ENCODE measurements around the gene PLPPR1. TPM values are rescaled to one million over a fixed set of nuclear protein-coding genes. Genes with fewer than 3 reads are reported as not detected.
A peak's percentile ranks its signal among the peaks of the same experiment; 100 is the strongest.

Gene PLPPR1
- total and polyA plus RNA-seq, 2 experiments from 2014 or later = 1.3 to 3.7 TPM

- TF ChIP-seq ZNF462 (CRISPR knock-in tag; IDR thresholded peaks at IDR 0.05) = no peak
Measured at GRCh38 chr9:101027236-101027635, 1.3 kb upstream of the PLPPR1 start.

GRCh38 chr9:101027733-101028345 is 688 bp upstream of the PLPPR1 start:
- H3K27me3 ChIP-seq (ENCODE audit: insufficient read depth) = peaks cover 70% of the 10 kb centered on the region
- no peak for TF ChIP-seq REST (IDR thresholded peaks at IDR 0.05; ENCODE audit: unreplicated experiment)
- no peak for TF ChIP-seq POLR2AphosphoS5 (IDR thresholded peaks at IDR 0.05; ENCODE audit: low read depth)
- no peak for TF ChIP-seq ETS1 (IDR thresholded peaks at IDR 0.05)
- TF ChIP-seq EZH2 (IDR thresholded peaks at IDR 0.05; ENCODE audit: low read depth, unreplicated experiment) = no peak
- TF ChIP-seq CTCF (conservative IDR thresholded peaks at IDR 0.05; ENCODE audit: low read depth in 2 of 2) = no peak
- no peak for TF ChIP-seq NANOG (IDR thresholded peaks at IDR 0.05; ENCODE audit: borderline replicate concordance)
- TF ChIP-seq EZH2phosphoT487 (IDR thresholded peaks at IDR 0.05; ENCODE audit: unreplicated experiment) = no peak

More at GRCh38 chr9:101027236-101027635, 1.3 kb upstream of the PLPPR1 start:
- H3K4me1 ChIP-seq (ENCODE audit: insufficient read depth) = peaks cover 25% of the 10 kb centered on the region
- Mint-ChIP-seq H3K4me1 (peaks cover 23% of the 10 kb centered on the region), H3K4me3 (peak overlapping the region; percentile 84; the same call in 2 of the 3 replicates), H3K9me3 (no peaks in the 10 kb centered on the region; the same call in 2 of the 3 replicates), H3K36me3 (ENCODE audit: low read depth) (no peaks in the 10 kb centered on the region), H3K27me3 (ENCODE audit: insufficient read depth, low read depth, poor library complexity) (peaks cover 36% of the 10 kb centered on the region), H3K27ac (no peak overlapping the region)
- no peaks in the 10 kb centered on the region; the same call in 1 of the 2 replicates for H4K20me1 ChIP-seq (replicated peaks; ENCODE audit: insufficient read depth)
- H3K4me2 ChIP-seq = 0 out of 2 replicates have a peak overlapping the region, but pooled peaks have one; percentile 97
- H3K27me3 ChIP-seq (ENCODE audit: insufficient read depth) = peaks cover 66% of the 10 kb centered on the region
- DNase-seq (ENCODE audit: low spot score) (no peak), ATAC-seq (no peak)
- H3F3A ChIP-seq (replicated peaks; ENCODE audit: low read depth) = no peaks in the 10 kb centered on the region
- H3K9me2 ChIP-seq (ENCODE audit: insufficient read depth) = no peaks in the 10 kb centered on the region
- H3K4me3 ChIP-seq = peak overlapping the region; percentile 90; the same call in 1 of the 2 replicates
- H3K27ac ChIP-seq (ENCODE audit: low read depth) = no peak overlapping the region
- no peaks in the 10 kb centered on the region for H3K79me2 ChIP-seq (replicated peaks; ENCODE audit: insufficient read depth)
- no peaks in the 10 kb centered on the region for H3K36me3 ChIP-seq (ENCODE audit: insufficient read depth)
- no peak overlapping the region; the same call in 1 of the 2 replicates for H2AFZ ChIP-seq

More at GRCh38 chr9:101027733-101028345, 688 bp upstream of the PLPPR1 start:
- no peaks in the 10 kb centered on the region for H3K9me2 ChIP-seq (ENCODE audit: insufficient read depth)
- H3K4me3 Mint-ChIP-seq = peak overlapping the region; percentile 84
- ATAC-seq (no peak), DNase-seq (ENCODE audit: low spot score) (no peak)
- H3K27ac ChIP-seq (ENCODE audit: low read depth) = no peak overlapping the region
- H3K27ac Mint-ChIP-seq = no peak overlapping the region
- H3K36me3 Mint-ChIP-seq (ENCODE audit: low read depth) = no peaks in the 10 kb centered on the region
- peak overlapping the region; percentile 95 for H2AFZ ChIP-seq
- peaks cover 23% of the 10 kb centered on the region for H3K4me1 Mint-ChIP-seq
- no peaks in the 10 kb centered on the region; the same call in 2 of the 3 replicates for H3K9me3 Mint-ChIP-seq
- peak overlapping the region; percentile 97 for H3K4me2 ChIP-seq
- H3K36me3 ChIP-seq (ENCODE audit: insufficient read depth) = no peaks in the 10 kb centered on the region
- no peaks in the 10 kb centered on the region for H3K79me2 ChIP-seq (replicated peaks; ENCODE audit: insufficient read depth)
- H4K20me1 ChIP-seq (replicated peaks; ENCODE audit: insufficient read depth) = no peaks in the 10 kb centered on the region; the same call in 1 of the 2 replicates
- peak overlapping the region; percentile 90 for H3K4me3 ChIP-seq
- peaks cover 25% of the 10 kb centered on the region for H3K4me1 ChIP-seq (ENCODE audit: insufficient read depth)
- H3K27me3 Mint-ChIP-seq (ENCODE audit: insufficient read depth, low read depth, poor library complexity) = peaks cover 36% of the 10 kb centered on the region
- no peaks in the 10 kb centered on the region for H3F3A ChIP-seq (replicated peaks; ENCODE audit: low read depth)

Data from GM23338 (cell line).